ENCODE results near the gene MEAF6. TPM values are rescaled to one million over a fixed set of nuclear protein-coding genes. Genes with fewer than 3 reads are reported as not detected.

Gene MEAF6
- total and polyA plus RNA-seq, 2 of the 4 experiments (the other 2 are of a cell fraction): 36.2 to 40.7 TPM

GRCh38 chr1:37471345-37472231 is 43.0 kb downstream of the MEAF6 start (continued):
- TF ChIP-seq, protein P1, sequence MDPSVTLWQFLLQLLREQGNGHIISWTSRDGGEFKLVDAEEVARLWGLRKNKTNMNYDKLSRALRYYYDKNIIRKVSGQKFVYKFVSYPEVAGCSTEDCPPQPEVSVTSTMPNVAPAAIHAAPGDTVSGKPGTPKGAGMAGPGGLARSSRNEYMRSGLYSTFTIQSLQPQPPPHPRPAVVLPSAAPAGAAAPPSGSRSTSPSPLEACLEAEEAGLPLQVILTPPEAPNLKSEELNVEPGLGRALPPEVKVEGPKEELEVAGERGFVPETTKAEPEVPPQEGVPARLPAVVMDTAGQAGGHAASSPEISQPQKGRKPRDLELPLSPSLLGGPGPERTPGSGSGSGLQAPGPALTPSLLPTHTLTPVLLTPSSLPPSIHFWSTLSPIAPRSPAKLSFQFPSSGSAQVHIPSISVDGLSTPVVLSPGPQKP (IDR thresholded peaks at IDR 0.05; ENCODE audit: borderline replicate concordance, low read depth, low read length): no peak

- no peak overlapping the region for H2AFZ ChIP-seq (replicated peaks; ENCODE audit: low read length, poor library complexity)
- H3K9me1 ChIP-seq (ENCODE audit: insufficient read depth, low read length): peaks cover 22% of the 10 kb centered on the region
- no peak overlapping the region for H3K4me2 ChIP-seq (ENCODE audit: low read depth, low read length)
- no peak overlapping the region for H4K91ac ChIP-seq (ENCODE audit: insufficient read depth, low read depth, low read length)
- TF ChIP-seq SMC3 (IDR thresholded peaks at IDR 0.05; ENCODE audit: low read depth, low read length) (no peak), BHLHE40 (IDR thresholded peaks at IDR 0.05; ENCODE audit: low read depth, low read length) (no peak), MXI1 (IDR thresholded peaks at IDR 0.05; ENCODE audit: borderline replicate concordance, low read depth, low read length) (no peak), USF2 (IDR thresholded peaks at IDR 0.05; ENCODE audit: low read depth, low read length) (no peak), CHD1 (IDR thresholded peaks at IDR 0.05; ENCODE audit: low read depth, low read length) (no peak), POLR2A (IDR thresholded peaks at IDR 0.05; ENCODE audit: low read depth, low read length) (no peak), FOS (IDR thresholded peaks at IDR 0.05; ENCODE audit: low read depth, low read length) (no peak)
- TF ChIP-seq, protein P1 (IDR thresholded peaks at IDR 0.05; ENCODE audit: borderline replicate concordance, low read depth, low read length): no peak
- no peak overlapping the region for H2AK9ac ChIP-seq (replicated peaks; ENCODE audit: low read depth, low read length, poor library complexity)
- no peak overlapping the region for H3K23ac ChIP-seq (ENCODE audit: low read depth, low read length)
- DNase-seq (no peak), ATAC-seq (ENCODE audit: low read depth) (no peak)
- dilution Hi-C loops (cut with HindIII; ENCODE audit: low sequenced_read_pairs, unreplicated experiment): no loop called here
- no peak overlapping the region for H3K4ac ChIP-seq (ENCODE audit: low read depth, low read length)
- no peaks in the 10 kb centered on the region for H3K27me3 ChIP-seq (ENCODE audit: control insufficient read depth, insufficient read depth, low read length)
- H2BK15ac ChIP-seq (ENCODE audit: low read depth, low read length): no peak overlapping the region
- H3K14ac ChIP-seq (replicated peaks; ENCODE audit: low read depth, low read length): no peak overlapping the region
- no peak overlapping the region for H2BK20ac ChIP-seq (ENCODE audit: low read depth, low read length)
- no peaks in the 10 kb centered on the region for H3K36me3 ChIP-seq (ENCODE audit: control insufficient read depth, insufficient read depth, low read length)
- intact Hi-C loops (cut with micrococcal nuclease): no loop called here
- no peak overlapping the region for H3K9ac ChIP-seq (ENCODE audit: low read depth, low read length)
- no peak overlapping the region; the same call in 1 of the 2 replicates for H2AK5ac ChIP-seq (ENCODE audit: low read depth, low read length)
- no peak overlapping the region for H2BK120ac ChIP-seq (ENCODE audit: low read depth, low read length)
- H3K9me3 ChIP-seq (ENCODE audit: control insufficient read depth, insufficient read depth, low read length): no peaks in the 10 kb centered on the region
- H3K18ac ChIP-seq (ENCODE audit: low read depth, low read length): no peak overlapping the region
- no peak overlapping the region for H3K27ac ChIP-seq (ENCODE audit: insufficient read depth, low read length)
- peaks cover 26% of the 10 kb centered on the region for H3K4me1 ChIP-seq (ENCODE audit: control insufficient read depth, insufficient read depth, low read length)
- no peak overlapping the region for H2BK5ac ChIP-seq (ENCODE audit: low read depth, low read length, poor library complexity, severe bottlenecking)
- no peaks in the 10 kb centered on the region for H4K20me1 ChIP-seq (ENCODE audit: insufficient read depth, low read length)
- no peak overlapping the region for H3K56ac ChIP-seq (ENCODE audit: extremely low read depth, insufficient read depth, low read length)
- H3K79me1 ChIP-seq (ENCODE audit: low read depth in 1 of 2, low read length in 2 of 2): peaks cover 9 to 25% of the 10 kb centered on the region in 2 experiments; a peak in 3 of 4 replicates
- H3K4me3 ChIP-seq (ENCODE audit: insufficient read depth, low read depth, low read length): no peak overlapping the region
- no peak overlapping the region for H4K8ac ChIP-seq (ENCODE audit: low read depth in 2 of 2, low read length in 2 of 2)
- WGBS, 2 experiments (ENCODE audit: extremely low coverage in 2 of 2, insufficient read length in 1 of 2): no CpG with 5 or more reads among the region's 3 CpGs
- BruUV-seq (replicated peaks): no TSS peak
- in situ Hi-C loops (cut with MboI; ENCODE audit: low sequenced_read_pairs): no loop called here
- no peak overlapping the region for H4K5ac ChIP-seq (ENCODE audit: low read depth, low read length)
- ChIA-PET CTCF (no interaction called here), POLR2A (ENCODE audit: unreplicated experiment) (no interaction called here)
Measured at GRCh38 chr1:37469386-37469785, 45.2 kb downstream of the MEAF6 start.
